Mesendoderm (in vitro differentiated cells): ENCODE data around the gene PLAAT2. TPM values are rescaled to one million over a fixed set of nuclear protein-coding genes. Genes with fewer than 3 reads are reported as not detected.

Experiments used
- DNase-seq: peaks from one replicate; pipeline ENCODE4 v3.0.0; 2013
- H2AK5ac ChIP-seq: 2 replicates; pipeline ENCODE4 v1.6.1; 2013; ENCODE audit warnings: low read length, inconsistent platforms
- H2BK120ac ChIP-seq: 2 replicates; pipeline ENCODE4 v1.6.1; 2013; ENCODE audit warnings: low read depth, mild to moderate bottlenecking, low read length, moderate library complexity, mixed read lengths
- H2BK15ac ChIP-seq: replicated peaks from 2 replicates; pipeline ENCODE4 v1.6.1; 2013; ENCODE audit warnings: low read depth, mild to moderate bottlenecking, moderate library complexity
- H2BK5ac ChIP-seq: 2 replicates; pipeline ENCODE4 v1.6.1; 2013; ENCODE audit warnings: low read length, inconsistent platforms
- H3K18ac ChIP-seq: 2 replicates; pipeline ENCODE4 v1.6.1; 2013; ENCODE audit warnings: mild to moderate bottlenecking, low read length, mixed read lengths
- H3K23ac ChIP-seq: one replicate; pipeline ENCODE4 v1.6.1; 2013; ENCODE audit warnings: low read length
- H3K27ac ChIP-seq: 2 replicates; pipeline ENCODE4 v1.5.1; 2013; ENCODE audit warnings: low read depth, mild to moderate bottlenecking, inconsistent platforms, low read length, moderate library complexity
- H3K27me3 ChIP-seq: 2 replicates; pipeline ENCODE4 v1.6.1; 2013; ENCODE audit warnings: low read length, control low read depth, mild to moderate bottlenecking, inconsistent platforms; ENCODE audit not compliant: insufficient read depth, poor library complexity
- H3K36me3 ChIP-seq: 2 replicates; pipeline ENCODE4 v1.6.1; 2013; ENCODE audit warnings: low read length, inconsistent platforms; ENCODE audit not compliant: control insufficient read depth, insufficient read depth
- H3K4ac ChIP-seq: one replicate; pipeline ENCODE4 v1.6.1; 2013; ENCODE audit warnings: low read depth, mild to moderate bottlenecking, low read length, moderate library complexity
- H3K4me1 ChIP-seq: 2 replicates; pipeline ENCODE4 v1.6.1; 2013; ENCODE audit warnings: low read depth, low read length, inconsistent platforms; ENCODE audit not compliant: control insufficient read depth
- H3K4me2 ChIP-seq: 2 replicates; pipeline ENCODE4 v1.6.1; 2013; ENCODE audit warnings: low read length
- H3K4me3 ChIP-seq: 2 replicates; pipeline ENCODE4 v1.5.1; 2013; ENCODE audit warnings: mild to moderate bottlenecking, low read length
- H3K56ac ChIP-seq: one replicate; pipeline ENCODE4 v1.6.1; 2013; ENCODE audit warnings: low read length
- H3K79me1 ChIP-seq: 2 replicates; pipeline ENCODE4 v1.6.1; 2013; ENCODE audit warnings: low read length, inconsistent platforms
- H3K79me2 ChIP-seq: 2 replicates; pipeline ENCODE4 v1.6.1; 2013; ENCODE audit warnings: mild to moderate bottlenecking, low read length; ENCODE audit not compliant: control insufficient read depth, insufficient read depth
- H3K9ac ChIP-seq: 2 replicates; pipeline ENCODE4 v1.6.1; 2013; ENCODE audit warnings: low read length, inconsistent platforms
- H4K5ac ChIP-seq: one replicate; pipeline ENCODE4 v1.6.1; 2013; ENCODE audit warnings: low read length
- H4K8ac ChIP-seq: one replicate; pipeline ENCODE4 v1.6.1; 2013; ENCODE audit warnings: low read depth, mild to moderate bottlenecking, control low read depth, low read length, moderate library complexity
- WGBS: extraction: QIAGEN DNeasy Blood & Tissue Kit; methylation state at CpG from one replicate; pipeline ENCODE4 v1.1.7; 2013; ENCODE audit warnings: low lambda C conversion rate, missing lambda C conversion rate; ENCODE audit not compliant: insufficient coverage; ENCODE audit errors: extremely low coverage; 5-methylcytosine and 5-hydroxymethylcytosine counted together
- polyA plus RNA-seq, 2 experiments: library from polyadenylated mRNA; stranded (reverse); fragments of 200-250 nt; gene quantifications; one replicate each; pipeline ENCODE4 v1.2.3, GENCODE V29; 2013

Gene PLAAT2
- polyA plus RNA-seq (2013, experiment 1 of 2) = 0.11 TPM
- 0.08 TPM for polyA plus RNA-seq (2013, experiment 2 of 2)

GRCh38 chr11:63563201-63564055 is at the start of gene PLAAT2:
TSS of gene PLAAT2 (minus strand) at chr11:63563379. CDS start at chr11:63563324, 55 bp downstream.
- Histone ChIP-seq H3K4me3 (no peak within 1 kb of the TSS), H4K8ac (no peak within 1 kb of the TSS), H3K27ac (no peak within 1 kb of the TSS), H3K56ac (no peak within 1 kb of the TSS), H3K4me2 (no peak within 1 kb of the TSS), H2BK120ac (no peak within 1 kb of the TSS), H3K23ac (no peak within 1 kb of the TSS), H3K79me2 (no peaks in the 10 kb centered on the region), H2BK5ac (no peak within 1 kb of the TSS), H3K79me1 (no peaks in the 10 kb centered on the region), H4K5ac (no peak within 1 kb of the TSS), H2BK15ac (no peak within 1 kb of the TSS), H3K9ac (no peak within 1 kb of the TSS), H3K27me3 (no peaks in the 10 kb centered on the region), H3K36me3 (no peaks in the 10 kb centered on the region), H2AK5ac (no peak within 1 kb of the TSS), H3K4ac (peak within 1 kb of the TSS; percentile 62), H3K4me1 (no peaks in the 10 kb centered on the region), H3K18ac (no peak within 1 kb of the TSS)
- no peak for DNase-seq
- WGBS = no CpG with 5 or more reads among the region's 13 CpGs

GRCh38 chr11:63612181-63612580 is 49.0 kb upstream of the PLAAT2 start:
- no peaks in the 10 kb centered on the region for H3K27me3 ChIP-seq

GRCh38 chr11:63611395-63611747 is 48.2 kb upstream of the PLAAT2 start:
- no peaks in the 10 kb centered on the region for H3K27me3 ChIP-seq
- no peak for DNase-seq
- no peak overlapping the region for H2BK5ac ChIP-seq
- H2BK15ac ChIP-seq = no peak overlapping the region
- H2BK120ac ChIP-seq = no peak overlapping the region
- H2AK5ac ChIP-seq = no peak overlapping the region
- no peak overlapping the region for H3K4me2 ChIP-seq
- H3K36me3 ChIP-seq = no peaks in the 10 kb centered on the region
- no peak overlapping the region for H4K8ac ChIP-seq
- H3K4me1 ChIP-seq = peaks cover 7% of the 10 kb centered on the region
- no peak overlapping the region for H3K27ac ChIP-seq
- H3K9ac ChIP-seq = no peak overlapping the region
- no peak overlapping the region for H3K4me3 ChIP-seq
- no peak overlapping the region for H3K23ac ChIP-seq
- H3K18ac ChIP-seq = no peak overlapping the region
- no peak overlapping the region for H3K56ac ChIP-seq
- H4K5ac ChIP-seq = no peak overlapping the region
- H3K79me1 ChIP-seq = no peaks in the 10 kb centered on the region
- WGBS = no CpG with 5 or more reads among the region's 1 CpG
- peaks cover 1% of the 10 kb centered on the region for H3K79me2 ChIP-seq
- no peak overlapping the region for H3K4ac ChIP-seq

More at GRCh38 chr11:63612181-63612580, 49.0 kb upstream of the PLAAT2 start:
- Histone ChIP-seq H3K4ac (no peak overlapping the region), H3K27ac (no peak overlapping the region), H2BK5ac (no peak overlapping the region), H2BK120ac (no peak overlapping the region), H3K79me2 (peaks cover 1% of the 10 kb centered on the region), H3K23ac (no peak overlapping the region), H3K79me1 (no peaks in the 10 kb centered on the region), H3K56ac (no peak overlapping the region), H3K4me2 (no peak overlapping the region), H4K8ac (no peak overlapping the region), H4K5ac (no peak overlapping the region), H3K4me3 (no peak overlapping the region), H3K18ac (no peak overlapping the region), H3K36me3 (no peaks in the 10 kb centered on the region), H2BK15ac (no peak overlapping the region), H3K9ac (no peak overlapping the region), H3K4me1 (peaks cover 7% of the 10 kb centered on the region), H2AK5ac (no peak overlapping the region)
- DNase-seq = no peak

- no CpG with 5 or more reads among the region's 14 CpGs for WGBS
- no peaks in the 10 kb centered on the region for H3K36me3 ChIP-seq
- H3K9ac ChIP-seq = no peak overlapping the region
- H3K79me1 ChIP-seq = no peaks in the 10 kb centered on the region
- H3K79me2 ChIP-seq = peaks cover 1% of the 10 kb centered on the region
- H3K23ac ChIP-seq = no peak overlapping the region
- no peak overlapping the region for H2BK5ac ChIP-seq
- H4K8ac ChIP-seq = no peak overlapping the region
- no peak overlapping the region for H2BK15ac ChIP-seq
- peaks cover 7% of the 10 kb centered on the region for H3K4me1 ChIP-seq
- no peak overlapping the region for H3K4me3 ChIP-seq
- no peaks in the 10 kb centered on the region for H3K27me3 ChIP-seq
- H2AK5ac ChIP-seq = no peak overlapping the region
- DNase-seq = peak; percentile 57
- no peak overlapping the region for H3K4me2 ChIP-seq
- H4K5ac ChIP-seq = no peak overlapping the region
- H3K4ac ChIP-seq = no peak overlapping the region
- H3K56ac ChIP-seq = no peak overlapping the region
- no peak overlapping the region for H2BK120ac ChIP-seq
- no peak overlapping the region for H3K27ac ChIP-seq
- H3K18ac ChIP-seq = no peak overlapping the region
These were observed 47.6 kb upstream of the PLAAT2 start for GRCh38 chr11:63610604-63611394.

- no CpG with 5 or more reads among the region's 14 CpGs for WGBS
These were observed 46.9 kb upstream of the PLAAT2 start for GRCh38 chr11:63609971-63610580.

More at GRCh38 chr11:63609971-63610580, 46.9 kb upstream of the PLAAT2 start:
- no peaks in the 10 kb centered on the region for H3K36me3 ChIP-seq
- no peak overlapping the region for H3K18ac ChIP-seq
- no peak overlapping the region for H4K5ac ChIP-seq
- H4K8ac ChIP-seq = no peak overlapping the region
- H3K4me3 ChIP-seq = no peak overlapping the region
- H3K4me2 ChIP-seq = no peak overlapping the region
- H2AK5ac ChIP-seq = peak overlapping the region; percentile 14
- H3K9ac ChIP-seq = no peak overlapping the region
- no peaks in the 10 kb centered on the region for H3K79me1 ChIP-seq
- H2BK120ac ChIP-seq = no peak overlapping the region
- no peak for DNase-seq
- peaks cover 1% of the 10 kb centered on the region for H3K79me2 ChIP-seq
- peak overlapping the region; percentile 26 for H3K56ac ChIP-seq
- no peak overlapping the region for H3K23ac ChIP-seq
- H3K4me1 ChIP-seq = peaks cover 7% of the 10 kb centered on the region
- H3K27me3 ChIP-seq = no peaks in the 10 kb centered on the region
- H2BK5ac ChIP-seq = no peak overlapping the region
- no peak overlapping the region for H2BK15ac ChIP-seq
- no peak overlapping the region for H3K4ac ChIP-seq
- no peak overlapping the region for H3K27ac ChIP-seq
